Ishikawa (cell line): Measurements from ENCODE around the gene ARX.

Experiments used
- CEBPB ChIP-seq: IDR thresholded peaks from 2 replicates; pipeline ENCODE4 v1.6.1; 2012
- CREB1 ChIP-seq: IDR thresholded peaks from 2 replicates; pipeline ENCODE4 v1.6.1; 2012; ENCODE audit warnings: low read depth
- REST ChIP-seq: IDR thresholded peaks from 2 replicates; pipeline ENCODE4 v1.6.1; 2012; ENCODE audit warnings: low read depth, mild to moderate bottlenecking
- TAF1 ChIP-seq: IDR thresholded peaks from 2 replicates; pipeline ENCODE4 v1.6.1; 2012; ENCODE audit warnings: low read depth, mild to moderate bottlenecking
- YY1 ChIP-seq: IDR thresholded peaks from 2 replicates; pipeline ENCODE4 v1.6.1; 2012; ENCODE audit warnings: low read depth

GRCh38 chrX:25052798-25053534 lies 37.2 kb upstream of the ARX start:
- no peak for TF ChIP-seq REST
- no peak for TF ChIP-seq CEBPB
- no peak for TF ChIP-seq CREB1
- no peak for TF ChIP-seq TAF1
- TF ChIP-seq YY1 = no peak
